Astrocyte (in vitro differentiated cells and primary cell): Measurements from ENCODE around the gene UNC50.

ENCODE experiments used
- CTCF ChIP-seq: IDR thresholded peaks from 2 replicates; pipeline ENCODE4 v1.5.1; 2011; ENCODE audit warnings: low read depth, mild to moderate bottlenecking, inconsistent platforms, low read length, moderate library complexity; ENCODE audit not compliant: insufficient read depth
- EZH2 ChIP-seq: IDR thresholded peaks from 2 replicates; pipeline ENCODE4 v1.6.1; 2012; ENCODE audit warnings: mild to moderate bottlenecking, low read length, inconsistent platforms; ENCODE audit not compliant: insufficient read depth

GRCh38 chr2:98586551-98587140, 21.7 kb upstream of the UNC50 start:
- TF ChIP-seq CTCF: no peak
- TF ChIP-seq EZH2: no peak
